Neural progenitor cell (in vitro differentiated cells): ENCODE measurements around the gene NDUFAF5. TPM values are rescaled to one million over a fixed set of nuclear protein-coding genes. Genes with fewer than 3 reads are reported as not detected.

Source experiments
- DNase-seq: peaks from one replicate; pipeline ENCODE4 v3.0.0-alpha.2; 2016; ENCODE audit warnings: low spot score
- H2AFZ ChIP-seq: fragments of 200-600 bp; sonication (generic); replicated peaks from 2 replicates; pipeline ENCODE4 v1.6.1; 2016; ENCODE audit warnings: antibody characterized with exemption
- H3F3A ChIP-seq: fragments of 200-600 bp; sonication (generic); 2 replicates; pipeline ENCODE4 v1.6.1; 2016; ENCODE audit warnings: antibody characterized with exemption, low read depth
- H3K27ac ChIP-seq: fragments of 200-600 bp; sonication (generic); 2 replicates; pipeline ENCODE4 v1.5.1; 2016; ENCODE audit warnings: mild to moderate bottlenecking
- H3K27me3 ChIP-seq: fragments of 200-600 bp; sonication (generic); 2 replicates; pipeline ENCODE4 v1.6.1; 2016; ENCODE audit warnings: mild to moderate bottlenecking, moderate library complexity
- H3K36me3 ChIP-seq: fragments of 200-600 bp; sonication (generic); 2 replicates; pipeline ENCODE4 v1.5.1; 2016
- H3K4me1 ChIP-seq: fragments of 200-600 bp; sonication (generic); 2 replicates; pipeline ENCODE4 v1.6.1; 2016; ENCODE audit warnings: mixed run types
- H3K4me2 ChIP-seq: fragments of 200-600 bp; sonication (generic); 2 replicates; pipeline ENCODE4 v1.6.1; 2016
- H3K4me3 ChIP-seq: fragments of 200-600 bp; sonication (generic); 2 replicates; pipeline ENCODE4 v1.5.1; 2016
- H3K79me2 ChIP-seq: fragments of 200-600 bp; sonication (generic); 2 replicates; pipeline ENCODE4 v1.6.1; 2016; ENCODE audit warnings: low read depth
- H3K9ac ChIP-seq: fragments of 200-600 bp; sonication (generic); 2 replicates; pipeline ENCODE4 v1.6.1; 2016
- H3K9me3 ChIP-seq: fragments of 200-600 bp; sonication (generic); 2 replicates; pipeline ENCODE4 v1.5.1; 2016; ENCODE audit warnings: low read depth
- H4K20me1 ChIP-seq: fragments of 200-600 bp; sonication (generic); 2 replicates; pipeline ENCODE4 v1.6.1; 2016; ENCODE audit warnings: low read depth
- H3K27ac Mint-ChIP-seq: 3 replicates; pipeline ENCODE4 v1.8.0; 2021; ENCODE audit warnings: mixed read lengths
- H3K27me3 Mint-ChIP-seq: 2 replicates; pipeline ENCODE4 v1.8.0; 2022; ENCODE audit warnings: low read depth, mild to moderate bottlenecking, inconsistent platforms, moderate library complexity, mixed read lengths; ENCODE audit not compliant: insufficient read depth
- H3K36me3 Mint-ChIP-seq: 3 replicates; pipeline ENCODE4 v1.8.0; 2021; ENCODE audit warnings: mixed read lengths
- H3K4me1 Mint-ChIP-seq: 3 replicates; pipeline ENCODE4 v1.8.0; 2021; ENCODE audit warnings: mixed read lengths
- H3K4me3 Mint-ChIP-seq: 3 replicates; pipeline ENCODE4 v1.8.0; 2021; ENCODE audit warnings: mild to moderate bottlenecking, moderate library complexity, mixed read lengths
- H3K9me3 Mint-ChIP-seq: 3 replicates; pipeline ENCODE4 v1.8.0; 2020; ENCODE audit warnings: mixed read lengths
- CTCF ChIP-seq: fragments of 200-600 bp; sonication (generic); IDR thresholded peaks from 2 replicates; pipeline ENCODE4 v1.5.1; 2017; ENCODE audit warnings: antibody characterized with exemption, mild to moderate bottlenecking
- EZH2 ChIP-seq: fragments of 200-600 bp; sonication (generic); IDR thresholded peaks from 2 replicates; pipeline ENCODE4 v1.6.1; 2017; ENCODE audit warnings: antibody characterized with exemption, mild to moderate bottlenecking, moderate library complexity
- EZH2phosphoT487 ChIP-seq: fragments of 200-600 bp; sonication (generic); IDR thresholded peaks from 2 replicates; pipeline ENCODE4 v1.6.1; 2017; ENCODE audit warnings: antibody characterized with exemption
- total RNA-seq: library from RNA; depleted of rRNA; stranded (reverse); fragments of >200 nt; gene quantifications from 2 replicates; pipeline ENCODE4 v1.2.3, GENCODE V29; 2015; ENCODE audit warnings: low replicate concordance

Gene NDUFAF5
- total RNA-seq, 1 donor from 2014 or later: 16.9 TPM

GRCh38 chr20:13788167-13788834 is 3.5 kb downstream of the NDUFAF5 start:
- Histone ChIP-seq H3F3A (peaks cover 16% of the 10 kb centered on the region), H3K4me3 (no peak overlapping the region), H3K9ac (no peak overlapping the region), H4K20me1 (peaks cover 4% of the 10 kb centered on the region), H3K4me1 (peaks cover 11% of the 10 kb centered on the region), H3K4me2 (no peak overlapping the region), H2AFZ (no peak overlapping the region), H3K27ac (no peak overlapping the region), H3K27me3 (no peaks in the 10 kb centered on the region), H3K79me2 (peaks cover 40% of the 10 kb centered on the region), H3K36me3 (no peaks in the 10 kb centered on the region), H3K9me3 (no peaks in the 10 kb centered on the region)
- H3K36me3 Mint-ChIP-seq: peaks cover 5% of the 10 kb centered on the region
- no peak overlapping the region for H3K27ac Mint-ChIP-seq
- DNase-seq: peak; percentile 64
- no peaks in the 10 kb centered on the region for H3K9me3 Mint-ChIP-seq
- H3K27me3 Mint-ChIP-seq: peaks cover 4% of the 10 kb centered on the region
- peaks cover 22% of the 10 kb centered on the region for H3K4me1 Mint-ChIP-seq
- peak; percentile 65 for TF ChIP-seq CTCF
- no peak for TF ChIP-seq EZH2
- no peak for TF ChIP-seq EZH2phosphoT487
- no peak overlapping the region for H3K4me3 Mint-ChIP-seq

- peaks cover 20% of the 10 kb centered on the region for H3K79me2 ChIP-seq
- H3K27me3 ChIP-seq: no peaks in the 10 kb centered on the region
- peaks cover 4% of the 10 kb centered on the region for H3F3A ChIP-seq
- Mint-ChIP-seq H3K36me3 (peaks cover 5% of the 10 kb centered on the region), H3K4me3 (no peak overlapping the region), H3K4me1 (peaks cover 15% of the 10 kb centered on the region), H3K27ac (no peak overlapping the region), H3K9me3 (no peaks in the 10 kb centered on the region), H3K27me3 (peaks cover 4% of the 10 kb centered on the region)
- no peak overlapping the region for H3K27ac ChIP-seq
- no peak overlapping the region for H3K4me3 ChIP-seq
- peaks cover 3% of the 10 kb centered on the region for H3K36me3 ChIP-seq
- peaks cover 3% of the 10 kb centered on the region for H3K4me1 ChIP-seq
- no peak overlapping the region for H2AFZ ChIP-seq
- no peak for DNase-seq
- TF ChIP-seq EZH2phosphoT487: no peak
- no peak for TF ChIP-seq CTCF
- no peak for TF ChIP-seq EZH2
- H3K4me2 ChIP-seq: no peak overlapping the region
- H4K20me1 ChIP-seq: peaks cover 4% of the 10 kb centered on the region
- no peak overlapping the region for H3K9ac ChIP-seq
- H3K9me3 ChIP-seq: no peaks in the 10 kb centered on the region
Measured at GRCh38 chr20:13790708-13791107, 5.9 kb downstream of the NDUFAF5 start.

GRCh38 chr20:13791540-13792459 is 7.0 kb downstream of the NDUFAF5 start:
- Histone ChIP-seq H3K27me3 (no peaks in the 10 kb centered on the region), H3K4me1 (no peaks in the 10 kb centered on the region), H3K79me2 (peaks cover 9% of the 10 kb centered on the region), H3K9ac (no peak overlapping the region), H3F3A (peaks cover 4% of the 10 kb centered on the region), H3K4me3 (no peak overlapping the region), H3K27ac (no peak overlapping the region), H3K9me3 (no peaks in the 10 kb centered on the region), H3K36me3 (peaks cover 5% of the 10 kb centered on the region), H3K4me2 (no peak overlapping the region), H2AFZ (no peak overlapping the region), H4K20me1 (peaks cover 4% of the 10 kb centered on the region)
- H3K27me3 Mint-ChIP-seq: peaks cover 4% of the 10 kb centered on the region
- no peak for TF ChIP-seq EZH2
- TF ChIP-seq EZH2phosphoT487: no peak
- no peak for TF ChIP-seq CTCF
- no peak overlapping the region for H3K27ac Mint-ChIP-seq
- H3K4me1 Mint-ChIP-seq: peaks cover 5% of the 10 kb centered on the region
- no peak for DNase-seq
- peaks cover 11% of the 10 kb centered on the region for H3K36me3 Mint-ChIP-seq
- H3K9me3 Mint-ChIP-seq: no peaks in the 10 kb centered on the region
- no peak overlapping the region for H3K4me3 Mint-ChIP-seq
